ENCODE measurements around the gene IL20RB.
A peak's percentile ranks its signal among the peaks of the same experiment; 100 is the strongest.

The IL20RB gene

DNA sequence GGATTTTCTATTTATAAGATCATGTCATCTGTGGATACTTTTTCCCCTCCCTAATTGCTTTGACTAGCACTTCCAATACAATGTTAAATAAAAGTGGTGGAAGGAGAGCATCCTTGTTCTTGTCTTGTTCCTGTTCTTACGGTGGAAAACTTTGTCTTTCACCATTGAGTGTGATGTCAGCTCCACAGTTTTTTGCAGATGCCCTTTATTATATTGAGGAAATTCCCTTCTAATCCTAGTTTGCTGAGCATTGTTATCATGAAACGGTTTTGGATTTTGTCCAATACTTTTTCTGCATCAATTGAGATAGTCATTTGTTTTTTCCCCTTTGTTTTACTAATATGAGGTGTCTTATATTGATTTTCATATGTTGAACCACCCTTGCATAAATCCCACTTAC lies 19.9 kb upstream of the IL20RB start:
- Histone ChIP-seq H3K27ac (no peak overlapping the region), H3K4me3 (ENCODE audit: low read depth, low read length) (no peak overlapping the region), H3K27me3 (replicated peaks) (no peaks in the 10 kb centered on the region), H3K36me3 (replicated peaks) (peaks cover 2% of the 10 kb centered on the region)
- no peak for DNase-seq
- in situ Hi-C loops (cut with HindIII; ENCODE audit: low pct_ligation_motif_present, low sequenced_read_pairs): no loop called here
- TF ChIP-seq, protein P1, sequence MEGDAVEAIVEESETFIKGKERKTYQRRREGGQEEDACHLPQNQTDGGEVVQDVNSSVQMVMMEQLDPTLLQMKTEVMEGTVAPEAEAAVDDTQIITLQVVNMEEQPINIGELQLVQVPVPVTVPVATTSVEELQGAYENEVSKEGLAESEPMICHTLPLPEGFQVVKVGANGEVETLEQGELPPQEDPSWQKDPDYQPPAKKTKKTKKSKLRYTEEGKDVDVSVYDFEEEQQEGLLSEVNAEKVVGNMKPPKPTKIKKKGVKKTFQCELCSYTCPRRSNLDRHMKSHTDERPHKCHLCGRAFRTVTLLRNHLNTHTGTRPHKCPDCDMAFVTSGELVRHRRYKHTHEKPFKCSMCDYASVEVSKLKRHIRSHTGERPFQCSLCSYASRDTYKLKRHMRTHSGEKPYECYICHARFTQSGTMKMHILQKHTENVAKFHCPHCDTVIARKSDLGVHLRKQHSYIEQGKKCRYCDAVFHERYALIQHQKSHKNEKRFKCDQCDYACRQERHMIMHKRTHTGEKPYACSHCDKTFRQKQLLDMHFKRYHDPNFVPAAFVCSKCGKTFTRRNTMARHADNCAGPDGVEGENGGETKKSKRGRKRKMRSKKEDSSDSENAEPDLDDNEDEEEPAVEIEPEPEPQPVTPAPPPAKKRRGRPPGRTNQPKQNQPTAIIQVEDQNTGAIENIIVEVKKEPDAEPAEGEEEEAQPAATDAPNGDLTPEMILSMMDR (IDR thresholded peaks at IDR 0.05; ENCODE audit: low read depth, low read length, missing control alignments): no peak

DNA sequence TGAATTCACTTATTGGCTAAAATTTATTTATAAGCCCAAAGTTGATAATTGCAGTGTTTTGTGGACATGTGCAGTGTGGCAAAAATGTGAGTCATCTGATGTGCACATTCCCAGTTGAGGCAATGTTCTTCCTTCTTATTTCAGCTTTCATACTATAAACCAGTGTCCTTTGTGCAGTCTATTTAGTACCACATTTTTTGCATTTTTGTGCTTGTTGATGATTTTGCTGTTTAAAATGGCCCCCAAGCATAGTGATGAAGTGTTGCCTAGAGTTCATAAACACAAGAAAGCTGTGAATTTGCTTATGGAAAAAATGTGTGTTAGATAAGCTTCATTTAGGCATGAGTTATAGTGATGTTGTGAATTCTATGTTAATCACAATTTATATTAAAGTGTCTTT lies 19.4 kb upstream of the IL20RB start:
- TF ChIP-seq, protein P1 (IDR thresholded peaks at IDR 0.05; ENCODE audit: low read depth, low read length, missing control alignments): no peak
- no peak overlapping the region for H3K4me3 ChIP-seq (ENCODE audit: low read depth, low read length)
- peak; percentile 39 for DNase-seq
- peaks cover 2% of the 10 kb centered on the region for H3K36me3 ChIP-seq (replicated peaks)
- H3K27me3 ChIP-seq (replicated peaks): no peaks in the 10 kb centered on the region
- in situ Hi-C loops (cut with HindIII; ENCODE audit: low pct_ligation_motif_present, low sequenced_read_pairs): no loop called here
- no peak overlapping the region for H3K27ac ChIP-seq

DNA sequence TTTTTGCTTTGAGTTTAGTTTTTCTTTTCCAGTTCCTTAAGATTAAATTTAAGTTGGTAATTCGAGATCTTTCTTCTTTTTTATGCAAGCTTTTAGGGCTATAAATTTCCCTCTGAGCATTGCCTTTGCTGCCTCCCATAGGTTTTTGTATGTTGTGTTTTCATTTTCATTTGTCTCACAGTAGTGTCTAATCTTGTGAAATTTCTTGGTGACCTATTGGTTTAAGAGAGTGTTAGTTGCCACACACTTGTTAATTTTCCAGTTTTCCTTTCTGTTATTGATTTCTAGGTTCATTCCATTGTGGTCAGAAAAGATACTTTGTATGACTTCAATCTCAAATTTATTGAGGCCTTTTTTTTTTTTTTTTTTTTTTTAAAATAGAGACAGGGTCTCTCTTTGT lies 18.3 kb upstream of the IL20RB start:
- H3K27me3 ChIP-seq (replicated peaks): no peaks in the 10 kb centered on the region
- no peak overlapping the region for H3K4me3 ChIP-seq (ENCODE audit: low read depth, low read length)
- no peaks in the 10 kb centered on the region for H3K36me3 ChIP-seq (replicated peaks)
- in situ Hi-C loops (cut with HindIII; ENCODE audit: low pct_ligation_motif_present, low sequenced_read_pairs): no loop called here
- TF ChIP-seq, protein P1 (IDR thresholded peaks at IDR 0.05; ENCODE audit: low read depth, low read length, missing control alignments): no peak
- no peak for DNase-seq
- H3K27ac ChIP-seq: no peak overlapping the region

DNA sequence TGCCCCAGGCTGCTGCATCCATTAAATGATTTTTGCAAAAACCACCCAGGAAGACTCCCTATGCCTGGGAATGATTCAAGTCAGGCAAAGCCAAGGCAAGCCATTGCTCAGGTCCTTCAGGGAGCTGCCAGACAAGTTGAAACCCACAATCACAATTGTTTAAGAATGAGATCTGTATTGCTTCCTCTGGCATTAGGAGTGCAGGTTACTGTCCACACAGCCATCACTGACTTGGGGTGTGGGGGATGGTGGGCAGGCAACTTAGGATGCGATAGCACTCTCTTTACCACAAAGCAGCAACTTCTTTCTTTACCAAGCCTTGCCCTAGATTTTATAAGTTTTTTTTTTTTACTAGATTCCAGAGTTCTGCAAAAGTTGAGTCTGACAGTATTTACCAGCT lies 15.0 kb upstream of the IL20RB start:
- Histone ChIP-seq H3K4me3 (ENCODE audit: low read depth, low read length) (no peak overlapping the region), H3K36me3 (replicated peaks) (no peaks in the 10 kb centered on the region), H3K27me3 (replicated peaks) (no peaks in the 10 kb centered on the region), H3K27ac (no peak overlapping the region)
- in situ Hi-C loops (cut with HindIII; ENCODE audit: low pct_ligation_motif_present, low sequenced_read_pairs): no loop called here
- DNase-seq: no peak
- TF ChIP-seq, protein P1 (IDR thresholded peaks at IDR 0.05; ENCODE audit: low read depth, low read length, missing control alignments): no peak

DNA sequence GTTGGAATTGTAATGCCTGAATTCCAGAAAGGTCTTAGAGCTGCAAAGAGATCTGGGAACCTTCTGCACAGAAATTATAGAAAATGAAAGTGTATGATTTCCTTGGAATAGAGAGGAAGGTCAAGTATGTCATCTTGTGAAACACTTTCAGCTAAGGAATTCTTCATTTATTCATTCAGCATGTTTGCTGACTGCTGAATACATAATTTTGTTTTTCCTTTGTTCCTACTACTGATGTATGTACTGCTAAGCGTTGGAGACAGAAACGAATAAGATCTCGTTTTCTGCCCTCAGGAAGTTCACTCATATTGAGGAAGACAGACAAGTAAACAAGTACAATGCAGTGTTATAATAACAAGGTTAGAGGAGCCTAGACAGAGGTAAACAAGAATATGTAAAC lies 14.3 kb upstream of the IL20RB start:
- no peak overlapping the region for H3K27ac ChIP-seq
- no peak for DNase-seq
- H3K27me3 ChIP-seq (replicated peaks): no peaks in the 10 kb centered on the region
- H3K4me3 ChIP-seq (ENCODE audit: low read depth, low read length): no peak overlapping the region
- no peaks in the 10 kb centered on the region for H3K36me3 ChIP-seq (replicated peaks)
- TF ChIP-seq, protein P1 (IDR thresholded peaks at IDR 0.05; ENCODE audit: low read depth, low read length, missing control alignments): no peak
- in situ Hi-C loops (cut with HindIII; ENCODE audit: low pct_ligation_motif_present, low sequenced_read_pairs): no loop called here

DNA sequence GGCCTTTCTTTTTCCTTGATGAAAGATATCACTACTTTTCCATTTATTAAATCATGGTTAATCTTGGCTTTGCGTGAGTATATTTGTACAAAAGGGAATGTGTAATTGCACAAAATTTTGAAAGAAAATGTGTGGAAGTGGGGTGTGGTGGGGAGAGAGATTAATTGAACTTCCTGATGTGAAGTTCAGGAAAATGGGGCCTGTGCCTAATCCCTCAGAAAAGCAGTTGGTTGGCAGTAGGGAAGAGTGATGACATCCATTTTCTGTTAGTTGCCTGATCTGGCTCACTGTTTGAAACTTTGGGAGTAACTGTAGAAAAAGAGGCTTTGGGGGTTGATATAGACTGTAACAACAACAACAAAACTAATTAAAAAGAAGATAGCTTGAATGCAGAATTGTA lies 10.8 kb upstream of the IL20RB start:
- Histone ChIP-seq H3K27ac (no peak overlapping the region), H3K4me3 (ENCODE audit: low read depth, low read length) (no peak overlapping the region), H3K27me3 (replicated peaks) (no peaks in the 10 kb centered on the region), H3K36me3 (replicated peaks) (no peaks in the 10 kb centered on the region)
- in situ Hi-C loops (cut with HindIII; ENCODE audit: low pct_ligation_motif_present, low sequenced_read_pairs): no loop called here
- DNase-seq: no peak
- TF ChIP-seq, protein P1 (IDR thresholded peaks at IDR 0.05; ENCODE audit: low read depth, low read length, missing control alignments): no peak

Measured in brain microvascular endothelial cell (primary cell).